WTC11 (cell line): ENCODE measurements around the gene TNFRSF6B. TPM values are rescaled to one million over a fixed set of nuclear protein-coding genes. Genes with fewer than 3 reads are reported as not detected.

Source experiments
- ATAC-seq: fragments of 200-7000 bp; cut with Tn5 transposase; 2 replicates; pipeline ENCODE4 v1.10.0; 2021; ENCODE audit warnings: mild to moderate bottlenecking, moderate library complexity
- CTCF ChIA-PET: fragments of 300-600 bp; sonication (Branson Sonifier 250); formaldehyde crosslinking; loops from one replicate; lab custom pipeline; 2021; ENCODE audit warnings: antibody characterized with exemption; lab: Charles Lee
- POLR2A ChIA-PET: fragments of 350-600 bp; sonication (Branson Sonifier 250); formaldehyde crosslinking; loops from one replicate; lab custom pipeline; 2021; ENCODE audit warnings: antibody characterized with exemption; lab: Charles Lee
- DNase-seq: peaks from one replicate; pipeline ENCODE4 v3.0.0; 2021; ENCODE audit warnings: low spot score
- H3K27ac Mint-ChIP-seq: 2 replicates; pipeline ENCODE4 v1.8.0; 2021; ENCODE audit warnings: mixed read lengths
- H3K27me3 Mint-ChIP-seq: 2 replicates; pipeline ENCODE4 v1.8.0; 2021; ENCODE audit warnings: low read depth, mild to moderate bottlenecking, moderate library complexity, mixed read lengths
- H3K36me3 Mint-ChIP-seq: 2 replicates; pipeline ENCODE4 v1.8.0; 2021; ENCODE audit warnings: mixed read lengths
- H3K4me1 Mint-ChIP-seq: 2 replicates; pipeline ENCODE4 v1.8.0; 2022; ENCODE audit warnings: mixed read lengths
- H3K4me3 Mint-ChIP-seq: 2 replicates; pipeline ENCODE4 v1.8.0; 2021; ENCODE audit warnings: mild to moderate bottlenecking, moderate library complexity, mixed read lengths
- H3K9me3 Mint-ChIP-seq: 2 replicates; pipeline ENCODE4 v1.8.0; 2021; ENCODE audit warnings: mixed read lengths
- ATF1 ChIP-seq: sonication (generic); formaldehyde crosslinking; IDR thresholded peaks from 2 replicates; pipeline ENCODE4 v1.8.1; 2023; ENCODE audit warnings: mild to moderate bottlenecking, moderate library complexity, missing genetic modification reagents
- EMX1 ChIP-seq: fragments of 250-450 bp; sonication (Bioruptor Pico); IDR thresholded peaks from 2 replicates; pipeline ENCODE4 v1.8.0; 2021; ENCODE audit warnings: mild to moderate bottlenecking
- FOXP1 ChIP-seq: sonication (generic); formaldehyde crosslinking; IDR thresholded peaks from 2 replicates; pipeline ENCODE4 v1.8.0; 2022; ENCODE audit warnings: missing genetic modification reagents, mild to moderate bottlenecking, moderate library complexity, borderline replicate concordance
- FOXP4 ChIP-seq: sonication (generic); formaldehyde crosslinking; IDR thresholded peaks from 2 replicates; pipeline ENCODE4 v1.8.0; 2022; ENCODE audit warnings: mild to moderate bottlenecking, missing genetic modification reagents
- GABPB1 ChIP-seq: sonication (generic); formaldehyde crosslinking; IDR thresholded peaks from 2 replicates; pipeline ENCODE4 v1.8.1; 2023; ENCODE audit warnings: mild to moderate bottlenecking, missing genetic modification reagents
- IRF2 ChIP-seq: sonication (generic); formaldehyde crosslinking; IDR thresholded peaks from 2 replicates; pipeline ENCODE4 v1.8.0; 2022; ENCODE audit warnings: low read depth, missing genetic modification reagents, borderline replicate concordance
- JAZF1 ChIP-seq: fragments of 250-450 bp; sonication (Bioruptor Pico); IDR thresholded peaks from 2 replicates; pipeline ENCODE4 v1.9.0; 2021; ENCODE audit warnings: moderate library complexity, mild to moderate bottlenecking, inconsistent platforms
- MAX ChIP-seq: sonication (generic); formaldehyde crosslinking; IDR thresholded peaks from 2 replicates; pipeline ENCODE4 v1.8.0; 2022; ENCODE audit warnings: mild to moderate bottlenecking, missing genetic modification reagents
- NR1H2 ChIP-seq: sonication (generic); formaldehyde crosslinking; IDR thresholded peaks from 2 replicates; pipeline ENCODE4 v1.9.0; 2021; ENCODE audit warnings: mild to moderate bottlenecking, moderate library complexity, missing genetic modification reagents
- OVOL2 ChIP-seq: fragments of 250-450 bp; sonication (Bioruptor Pico); IDR thresholded peaks from 2 replicates; pipeline ENCODE4 v1.9.0; 2021; ENCODE audit warnings: mild to moderate bottlenecking, borderline replicate concordance
- RELA ChIP-seq: sonication (generic); formaldehyde crosslinking; IDR thresholded peaks from 2 replicates; pipeline ENCODE4 v1.8.1; 2022; ENCODE audit warnings: missing genetic modification reagents, mild to moderate bottlenecking, borderline replicate concordance
- RORB ChIP-seq: fragments of 250-450 bp; sonication (Bioruptor Pico); IDR thresholded peaks from 2 replicates; pipeline ENCODE4 v1.9.0; 2021; ENCODE audit warnings: mild to moderate bottlenecking
- STAT6 ChIP-seq: sonication (generic); formaldehyde crosslinking; conservative IDR thresholded peaks from 2 replicates; pipeline ENCODE4 v1.8.1; 2023; ENCODE audit warnings: mild to moderate bottlenecking, low read depth, missing genetic modification reagents, moderate library complexity
- TEAD1 ChIP-seq: sonication (generic); formaldehyde crosslinking; IDR thresholded peaks from 2 replicates; pipeline ENCODE4 v1.8.0; 2022; ENCODE audit warnings: mild to moderate bottlenecking, missing genetic modification reagents
- ZNF317 ChIP-seq: sonication (generic); formaldehyde crosslinking; IDR thresholded peaks from 2 replicates; pipeline ENCODE4 v1.8.1; 2023; ENCODE audit warnings: low read depth, mild to moderate bottlenecking, moderate library complexity, missing genetic modification reagents, borderline replicate concordance
- ZNF423 ChIP-seq: fragments of 250-450 bp; sonication (Bioruptor Pico); IDR thresholded peaks from 2 replicates; pipeline ENCODE4 v2.1.2; 2022; ENCODE audit warnings: mild to moderate bottlenecking, moderate library complexity
- total RNA-seq: library from RNA; stranded (reverse); gene quantifications from 3 replicates; pipeline ENCODE4 v1.2.3, GENCODE V29; 2021
- TF ChIP-seq, protein P1 (sequence below): fragments of 250-450 bp; sonication (Bioruptor Pico); IDR thresholded peaks from 2 replicates; pipeline ENCODE4 v1.9.0; 2021; ENCODE audit warnings: mild to moderate bottlenecking

The TNFRSF6B gene
- total RNA-seq, 1 experiment from 2014 or later, result not detected

GRCh38 chr20:63742381-63743024 is 46.1 kb downstream of the TNFRSF6B start (continued):
- TF ChIP-seq STAT6, result no peak
- no peak for TF ChIP-seq RORB (CRISPR knock-in tag)
- TF ChIP-seq OVOL2 (CRISPR knock-in tag), result no peak
- no peak for TF ChIP-seq TEAD1 (CRISPR knock-in tag)
- no peak for TF ChIP-seq JAZF1
- no peak for TF ChIP-seq FOXP1 (CRISPR knock-in tag)
- TF ChIP-seq EMX1 (CRISPR knock-in tag), result no peak
- no peak for TF ChIP-seq MAX (CRISPR knock-in tag)

DNA sequence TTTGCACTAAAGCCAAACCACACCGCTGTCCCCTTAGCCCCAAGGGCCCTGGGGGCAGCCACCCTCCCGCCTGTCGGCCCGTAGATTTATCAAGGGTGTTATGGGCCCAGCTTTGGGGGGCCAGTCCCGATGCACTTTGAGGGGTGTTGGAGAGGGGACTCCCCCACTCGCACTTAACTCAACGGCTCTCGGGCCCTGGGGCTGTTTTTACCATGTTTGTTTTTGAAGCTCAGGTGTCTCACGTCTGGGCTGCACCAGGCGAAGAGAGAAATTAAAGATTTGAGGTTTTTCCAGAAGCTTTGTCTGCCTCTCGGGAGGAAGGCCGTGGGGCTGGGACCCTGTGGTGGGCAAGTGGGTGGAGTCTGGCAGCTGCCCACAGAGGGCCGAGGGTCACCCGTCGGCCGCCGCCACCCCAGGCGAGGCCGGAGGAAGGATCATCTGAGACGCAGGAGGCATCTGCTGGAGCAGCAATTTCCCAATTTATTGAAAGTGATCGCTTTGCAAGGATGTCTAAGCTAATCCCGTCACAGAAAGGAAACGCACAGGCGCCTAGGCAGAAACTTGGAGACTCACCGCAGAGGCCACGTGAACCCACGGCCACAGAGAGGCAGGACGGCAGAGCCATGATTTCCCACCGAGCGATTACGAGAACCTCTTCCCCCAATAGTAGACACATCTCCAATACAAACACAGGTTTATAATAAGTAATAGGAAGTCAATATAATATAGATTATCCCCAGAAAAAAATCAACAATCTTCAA is 46.9 kb downstream of the TNFRSF6B start:
- ATAC-seq (no peak), DNase-seq (no peak)
- ChIA-PET POLR2A (no interaction called here), CTCF (interaction anchor here (0.6 to 1.8 kb wide), 2 partner anchors 35 to 43 kb away, joined by 3 to 7 read pairs; partner anchors contain the start of genes ARFRP1 and ZGPAT)
- H3K4me3 Mint-ChIP-seq, result no peak overlapping the region
- no peaks in the 10 kb centered on the region for H3K4me1 Mint-ChIP-seq
- no peak overlapping the region for H3K27ac Mint-ChIP-seq
- H3K27me3 Mint-ChIP-seq, result no peaks in the 10 kb centered on the region
- no peak for TF ChIP-seq FOXP4 (CRISPR knock-in tag)
- no peak for TF ChIP-seq ZNF423 (CRISPR knock-in tag)
- TF ChIP-seq TEAD1 (CRISPR knock-in tag), result no peak
- no peak for TF ChIP-seq RELA (CRISPR knock-in tag)
- TF ChIP-seq ATF1 (CRISPR knock-in tag), result no peak
- TF ChIP-seq OVOL2 (CRISPR knock-in tag), result no peak
- TF ChIP-seq NR1H2 (CRISPR knock-in tag), result no peak
- TF ChIP-seq, protein P1, sequence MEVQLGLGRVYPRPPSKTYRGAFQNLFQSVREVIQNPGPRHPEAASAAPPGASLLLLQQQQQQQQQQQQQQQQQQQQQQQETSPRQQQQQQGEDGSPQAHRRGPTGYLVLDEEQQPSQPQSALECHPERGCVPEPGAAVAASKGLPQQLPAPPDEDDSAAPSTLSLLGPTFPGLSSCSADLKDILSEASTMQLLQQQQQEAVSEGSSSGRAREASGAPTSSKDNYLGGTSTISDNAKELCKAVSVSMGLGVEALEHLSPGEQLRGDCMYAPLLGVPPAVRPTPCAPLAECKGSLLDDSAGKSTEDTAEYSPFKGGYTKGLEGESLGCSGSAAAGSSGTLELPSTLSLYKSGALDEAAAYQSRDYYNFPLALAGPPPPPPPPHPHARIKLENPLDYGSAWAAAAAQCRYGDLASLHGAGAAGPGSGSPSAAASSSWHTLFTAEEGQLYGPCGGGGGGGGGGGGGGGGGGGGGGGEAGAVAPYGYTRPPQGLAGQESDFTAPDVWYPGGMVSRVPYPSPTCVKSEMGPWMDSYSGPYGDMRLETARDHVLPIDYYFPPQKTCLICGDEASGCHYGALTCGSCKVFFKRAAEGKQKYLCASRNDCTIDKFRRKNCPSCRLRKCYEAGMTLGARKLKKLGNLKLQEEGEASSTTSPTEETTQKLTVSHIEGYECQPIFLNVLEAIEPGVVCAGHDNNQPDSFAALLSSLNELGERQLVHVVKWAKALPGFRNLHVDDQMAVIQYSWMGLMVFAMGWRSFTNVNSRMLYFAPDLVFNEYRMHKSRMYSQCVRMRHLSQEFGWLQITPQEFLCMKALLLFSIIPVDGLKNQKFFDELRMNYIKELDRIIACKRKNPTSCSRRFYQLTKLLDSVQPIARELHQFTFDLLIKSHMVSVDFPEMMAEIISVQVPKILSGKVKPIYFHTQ (CRISPR knock-in tag), result no peak
- TF ChIP-seq IRF2 (CRISPR knock-in tag), result no peak
- TF ChIP-seq ZNF317, result no peak
- TF ChIP-seq GABPB1 (CRISPR knock-in tag), result no peak
- 0 out of 2 replicates have a peak, but pooled peaks cover 3% of the 10 kb centered on the region for H3K36me3 Mint-ChIP-seq
- no peaks in the 10 kb centered on the region for H3K9me3 Mint-ChIP-seq
